Neural progenitor cell (in vitro differentiated cells): Measurements from ENCODE around the gene DARS1.

Experiments used
- EZH2 ChIP-seq: fragments of 200-600 bp; sonication (generic); IDR thresholded peaks from 2 replicates; pipeline ENCODE4 v1.6.1; 2017; ENCODE audit warnings: antibody characterized with exemption, mild to moderate bottlenecking, moderate library complexity
- EZH2phosphoT487 ChIP-seq: fragments of 200-600 bp; sonication (generic); IDR thresholded peaks from 2 replicates; pipeline ENCODE4 v1.6.1; 2017; ENCODE audit warnings: antibody characterized with exemption
- TF ChIP-seq, protein P1 (sequence below): fragments of 200-600 bp; sonication (generic); IDR thresholded peaks from 2 replicates; pipeline ENCODE4 v1.5.1; 2017; ENCODE audit warnings: antibody characterized with exemption, mild to moderate bottlenecking

DNA sequence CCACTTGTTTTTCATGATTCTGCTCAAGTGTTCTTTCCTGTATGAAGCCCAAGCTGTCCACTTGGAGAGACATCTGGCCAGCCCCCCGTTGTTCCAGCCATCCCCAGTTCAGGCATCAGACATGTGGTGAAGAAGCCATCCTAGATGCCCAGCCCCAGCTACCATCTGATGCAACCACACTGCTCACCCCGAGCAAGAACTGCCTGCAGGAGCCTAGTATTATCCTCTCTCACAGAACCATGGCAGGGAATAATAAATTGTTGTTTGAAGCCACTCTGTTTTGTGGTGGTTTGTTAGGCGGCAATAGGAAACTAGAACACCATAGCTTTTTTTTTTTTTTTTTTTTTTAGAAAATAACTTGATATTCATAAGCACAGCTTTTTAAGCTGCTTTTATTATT, 19.5 kb upstream of the DARS1 start:
- TF ChIP-seq EZH2phosphoT487 (no peak), EZH2 (no peak)
- TF ChIP-seq, protein P1, sequence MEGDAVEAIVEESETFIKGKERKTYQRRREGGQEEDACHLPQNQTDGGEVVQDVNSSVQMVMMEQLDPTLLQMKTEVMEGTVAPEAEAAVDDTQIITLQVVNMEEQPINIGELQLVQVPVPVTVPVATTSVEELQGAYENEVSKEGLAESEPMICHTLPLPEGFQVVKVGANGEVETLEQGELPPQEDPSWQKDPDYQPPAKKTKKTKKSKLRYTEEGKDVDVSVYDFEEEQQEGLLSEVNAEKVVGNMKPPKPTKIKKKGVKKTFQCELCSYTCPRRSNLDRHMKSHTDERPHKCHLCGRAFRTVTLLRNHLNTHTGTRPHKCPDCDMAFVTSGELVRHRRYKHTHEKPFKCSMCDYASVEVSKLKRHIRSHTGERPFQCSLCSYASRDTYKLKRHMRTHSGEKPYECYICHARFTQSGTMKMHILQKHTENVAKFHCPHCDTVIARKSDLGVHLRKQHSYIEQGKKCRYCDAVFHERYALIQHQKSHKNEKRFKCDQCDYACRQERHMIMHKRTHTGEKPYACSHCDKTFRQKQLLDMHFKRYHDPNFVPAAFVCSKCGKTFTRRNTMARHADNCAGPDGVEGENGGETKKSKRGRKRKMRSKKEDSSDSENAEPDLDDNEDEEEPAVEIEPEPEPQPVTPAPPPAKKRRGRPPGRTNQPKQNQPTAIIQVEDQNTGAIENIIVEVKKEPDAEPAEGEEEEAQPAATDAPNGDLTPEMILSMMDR: no peak
